SK-N-SH treated with all-trans-retinoic acid at 6 μM for 48 hours (cell line): ENCODE data around the gene FAM47E.

Source experiments
- ESRRG ChIP-seq: fragments of 250-450 bp; sonication (Bioruptor Pico); IDR thresholded peaks from 2 replicates; pipeline ENCODE4 v1.6.1; 2021; ENCODE audit warnings: mild to moderate bottlenecking
- GLIS3 ChIP-seq: fragments of 250-450 bp; sonication (Bioruptor Pico); IDR thresholded peaks from 2 replicates; pipeline ENCODE4 v1.5.0; 2020; ENCODE audit warnings: mild to moderate bottlenecking, moderate library complexity
- PPARA ChIP-seq: fragments of 250-450 bp; sonication (Bioruptor Pico); IDR thresholded peaks from 2 replicates; pipeline ENCODE4 v1.5.0; 2020; ENCODE audit warnings: mild to moderate bottlenecking, borderline replicate concordance
- ZC3H10 ChIP-seq: fragments of 250-450 bp; sonication (Bioruptor Pico); IDR thresholded peaks from 2 replicates; pipeline ENCODE4 v1.5.1; 2021; ENCODE audit warnings: mild to moderate bottlenecking, moderate library complexity
- ZFP3 ChIP-seq: fragments of 250-450 bp; sonication (Bioruptor Pico); IDR thresholded peaks from 2 replicates; pipeline ENCODE4 v1.5.0; 2020; ENCODE audit warnings: mild to moderate bottlenecking, moderate library complexity
- ZFP30 ChIP-seq: fragments of 450-650 bp; formaldehyde crosslinking; IDR thresholded peaks from 2 replicates; pipeline ENCODE4 v1.5.0; 2022; ENCODE audit warnings: mild to moderate bottlenecking, moderate library complexity
- ZNF565 ChIP-seq: fragments of 450-650 bp; formaldehyde crosslinking; conservative IDR thresholded peaks from 2 replicates; pipeline ENCODE4 v1.5.0; 2020; ENCODE audit warnings: low read depth, mild to moderate bottlenecking, moderate library complexity
- ZNF8 ChIP-seq: fragments of 450-650 bp; formaldehyde crosslinking; IDR thresholded peaks from 2 replicates; pipeline ENCODE4 v1.5.0; 2020; ENCODE audit warnings: mild to moderate bottlenecking, moderate library complexity

- TF ChIP-seq ZFP3 (CRISPR knock-in tag) (no peak), PPARA (no peak), ESRRG (CRISPR knock-in tag) (no peak), ZFP30 (CRISPR knock-in tag) (no peak), ZNF565 (CRISPR knock-in tag) (no peak), ZNF8 (CRISPR knock-in tag) (no peak), ZC3H10 (no peak), GLIS3 (no peak)
Measured at GRCh38 chr4:76315267-76315918, 63.9 kb downstream of the FAM47E start.
